GM21576 (cell line): ENCODE data around the gene BABAM2.

ENCODE experiments used
- ATAC-seq: cut with Tn5 transposase; IDR thresholded peaks from one replicate; pipeline ENCODE4 v1.9.1; 2021; ENCODE audit warnings: mild to moderate bottlenecking, moderate library complexity; ENCODE audit not compliant: unreplicated experiment

Gene BABAM2

DNA sequence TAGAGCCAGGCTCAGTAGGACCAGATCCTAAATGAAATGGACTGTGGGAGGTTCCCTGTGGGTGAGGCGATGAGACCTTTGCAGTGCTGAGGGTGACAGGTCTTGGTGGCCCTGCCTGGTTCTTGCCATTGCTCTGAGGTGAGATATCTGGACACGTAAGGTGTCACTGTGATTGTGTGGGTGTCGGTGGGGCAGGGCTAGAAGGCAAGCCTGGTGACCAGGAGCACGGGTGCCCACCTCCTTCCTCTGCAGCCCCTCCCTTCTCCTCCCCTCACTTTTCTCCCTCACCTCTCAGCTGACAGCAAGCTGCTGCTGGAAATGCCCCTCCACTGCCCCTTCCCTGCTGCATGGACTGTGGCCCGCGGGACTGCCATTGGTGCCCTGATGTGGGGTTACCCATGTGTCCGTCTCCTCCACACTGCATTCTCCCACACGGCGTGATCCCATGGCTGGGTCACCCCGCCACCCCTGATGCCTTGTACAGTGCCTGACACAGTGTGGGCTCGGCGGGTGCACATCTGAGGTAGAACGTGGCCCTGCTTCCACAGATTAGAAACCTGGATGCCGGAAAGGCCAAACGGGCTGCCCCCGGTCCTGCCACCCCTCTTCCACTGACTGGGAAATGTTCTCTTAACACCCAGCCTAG is 446.6 kb downstream of the BABAM2 start:
- ATAC-seq = no peak

DNA sequence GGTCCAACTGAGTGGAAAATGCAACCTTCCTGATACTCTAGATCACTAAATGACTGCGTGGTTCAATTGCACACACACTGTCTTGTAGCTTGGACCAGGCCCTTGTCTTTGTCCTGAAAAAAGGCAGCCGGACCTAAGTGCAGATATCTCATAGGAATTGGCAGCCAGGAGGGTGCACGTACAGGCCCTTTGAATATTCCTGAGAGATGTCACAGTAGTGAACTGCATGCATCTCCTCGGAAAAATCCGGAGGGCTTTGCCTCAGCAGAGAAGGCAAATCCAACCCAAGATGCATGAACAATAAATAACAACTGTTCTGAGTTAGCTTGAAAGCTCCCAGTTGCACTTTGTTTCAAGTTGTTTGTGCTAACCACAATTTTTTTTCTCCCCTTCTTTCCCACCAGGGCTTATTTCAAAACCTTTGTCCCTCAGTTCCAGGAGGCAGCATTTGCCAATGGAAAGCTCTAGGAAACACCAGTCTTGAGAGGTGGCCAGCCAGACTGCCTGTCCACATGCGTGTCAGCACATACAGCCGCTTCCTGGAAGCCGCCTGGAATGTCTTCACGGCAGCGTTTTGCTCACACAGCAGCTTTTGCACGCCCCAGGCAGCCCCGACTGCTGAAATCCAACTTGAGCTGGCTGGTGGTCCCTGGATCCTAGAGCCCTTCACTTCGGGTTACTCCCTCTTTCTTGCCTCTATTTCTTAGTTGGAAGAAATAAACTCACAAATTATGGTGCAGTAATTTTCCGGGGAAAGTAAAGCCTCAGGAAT is 447.7 kb downstream of the BABAM2 start:
- ATAC-seq = no peak

DNA sequence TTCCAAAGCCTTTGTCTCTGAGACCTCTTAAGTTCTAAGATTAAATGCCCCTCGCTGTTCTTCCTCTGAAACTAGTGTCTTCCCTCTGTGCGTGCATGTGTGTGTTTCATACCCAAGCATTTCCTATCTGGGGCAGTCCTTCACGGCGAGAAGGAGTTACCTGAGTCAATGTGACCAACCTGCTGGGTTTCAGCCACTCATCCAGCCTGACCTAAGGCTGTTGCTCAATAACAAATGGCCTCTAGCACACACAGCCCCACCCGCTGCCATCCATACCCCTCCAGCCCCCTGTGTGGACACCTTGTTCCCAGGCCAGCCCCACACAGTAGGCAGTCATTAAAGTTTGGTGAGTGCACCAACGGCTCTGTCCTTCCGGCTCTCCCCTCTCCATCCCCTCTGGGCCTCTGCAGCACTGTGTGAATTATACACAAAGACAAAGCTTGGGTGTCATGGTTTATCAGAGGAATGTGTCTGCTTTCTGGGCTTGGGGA is 448.3 kb downstream of the BABAM2 start:
- no peak for ATAC-seq

DNA sequence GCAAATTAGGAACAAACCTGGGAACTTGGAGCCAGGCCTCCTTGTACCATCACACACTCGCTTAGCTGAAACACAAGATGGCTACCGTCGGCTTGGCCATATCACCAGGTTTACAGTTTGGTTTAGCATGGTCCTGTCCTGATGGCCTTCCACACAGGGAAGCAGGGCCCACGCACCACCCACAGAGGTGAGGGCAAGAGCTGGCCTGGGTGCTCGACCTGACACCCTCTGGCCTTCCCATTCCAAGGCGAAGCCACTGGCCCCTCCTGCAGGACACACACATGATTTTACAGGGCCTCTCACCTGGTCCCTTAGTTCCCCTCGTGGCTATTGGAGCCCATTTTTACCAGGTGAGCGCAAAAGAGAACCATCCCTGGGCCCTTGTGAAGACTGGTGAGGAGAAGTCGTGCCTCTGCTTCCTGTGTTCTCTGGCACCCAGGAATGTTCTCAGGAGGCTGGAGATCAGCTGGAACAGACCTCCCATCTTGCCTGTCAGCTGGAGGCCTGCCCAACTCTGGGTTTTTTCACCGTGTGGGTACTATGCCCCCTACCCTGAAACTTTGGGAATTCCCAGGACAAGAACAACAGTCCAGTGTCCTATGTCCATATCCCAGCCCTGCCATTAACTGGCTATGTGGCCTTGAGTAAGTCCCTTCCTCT is 449.1 kb downstream of the BABAM2 start:
- no peak for ATAC-seq

DNA sequence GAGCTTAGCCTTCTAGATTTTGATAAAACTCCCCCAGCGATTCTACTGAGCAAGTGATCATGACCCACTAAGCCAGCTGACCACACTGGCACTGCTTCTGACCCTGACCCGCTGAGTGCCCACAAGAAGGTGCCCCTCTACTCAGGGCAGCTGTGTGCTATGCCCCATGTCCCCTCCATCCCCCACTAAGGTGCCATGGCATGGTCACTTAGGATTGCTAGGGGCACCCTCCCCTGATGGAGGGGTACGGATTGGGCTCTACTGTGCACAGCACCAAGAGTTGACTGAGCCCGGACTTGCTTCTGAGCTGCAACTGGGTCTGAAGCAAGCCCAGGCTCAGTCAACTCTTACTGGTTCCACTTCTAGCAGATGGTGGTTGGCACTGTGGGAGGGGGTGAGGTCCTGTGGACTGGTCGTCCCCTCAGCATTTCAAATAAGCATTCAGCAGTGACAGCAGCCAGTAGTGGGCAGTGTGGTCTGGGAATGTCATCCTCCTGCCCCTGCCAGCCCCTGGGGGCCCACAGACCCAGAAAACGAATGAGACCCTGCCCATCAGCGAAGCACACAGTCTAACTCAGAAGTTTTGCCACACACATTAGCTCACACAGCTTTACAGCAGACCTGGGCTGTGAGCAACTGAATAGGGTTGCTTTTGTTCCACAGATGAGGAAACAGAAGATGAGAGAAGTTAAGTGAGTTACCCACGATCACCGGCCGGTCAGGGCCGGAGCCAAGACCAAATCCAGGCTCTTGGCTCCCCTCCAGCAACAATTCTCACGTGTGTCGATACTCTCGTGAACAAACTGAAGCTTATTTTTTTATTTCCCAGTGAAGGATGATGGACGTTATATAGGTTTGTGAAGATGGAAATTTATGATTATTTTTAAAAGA is 450.0 kb downstream of the BABAM2 start:
- ATAC-seq = no peak

DNA sequence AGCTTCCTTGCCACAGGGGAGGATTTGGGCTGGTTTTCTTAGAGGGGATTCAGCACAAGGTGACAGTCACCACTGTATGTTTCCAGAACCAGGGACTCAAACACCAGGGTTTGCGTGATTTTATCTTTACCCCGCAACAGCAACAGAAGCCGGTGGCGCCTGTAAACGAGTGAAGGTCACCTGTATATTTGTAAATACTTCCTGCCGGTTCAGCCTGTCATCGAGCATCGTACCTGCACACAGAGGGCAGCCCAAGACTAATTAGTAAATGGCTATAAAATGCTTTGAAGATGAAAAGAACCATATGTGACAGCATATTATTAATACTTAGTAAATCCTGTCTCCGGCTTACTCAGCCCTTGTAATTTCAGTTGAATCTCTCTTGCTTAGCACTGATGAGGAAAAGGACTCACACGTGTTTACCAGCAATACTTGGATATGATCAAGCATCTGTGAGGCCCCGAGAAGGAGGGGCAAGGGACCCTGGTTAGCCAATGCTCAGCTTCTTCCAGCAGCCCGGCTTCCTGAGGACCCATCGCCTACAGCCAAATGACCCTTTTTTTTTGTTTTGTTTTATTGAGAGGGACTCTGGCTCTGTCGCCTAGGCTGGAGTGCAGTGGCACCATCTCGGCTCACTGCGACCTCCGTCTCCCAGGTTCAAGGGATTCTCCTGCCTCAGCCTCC is 450.8 kb downstream of the BABAM2 start:
- no peak for ATAC-seq

DNA sequence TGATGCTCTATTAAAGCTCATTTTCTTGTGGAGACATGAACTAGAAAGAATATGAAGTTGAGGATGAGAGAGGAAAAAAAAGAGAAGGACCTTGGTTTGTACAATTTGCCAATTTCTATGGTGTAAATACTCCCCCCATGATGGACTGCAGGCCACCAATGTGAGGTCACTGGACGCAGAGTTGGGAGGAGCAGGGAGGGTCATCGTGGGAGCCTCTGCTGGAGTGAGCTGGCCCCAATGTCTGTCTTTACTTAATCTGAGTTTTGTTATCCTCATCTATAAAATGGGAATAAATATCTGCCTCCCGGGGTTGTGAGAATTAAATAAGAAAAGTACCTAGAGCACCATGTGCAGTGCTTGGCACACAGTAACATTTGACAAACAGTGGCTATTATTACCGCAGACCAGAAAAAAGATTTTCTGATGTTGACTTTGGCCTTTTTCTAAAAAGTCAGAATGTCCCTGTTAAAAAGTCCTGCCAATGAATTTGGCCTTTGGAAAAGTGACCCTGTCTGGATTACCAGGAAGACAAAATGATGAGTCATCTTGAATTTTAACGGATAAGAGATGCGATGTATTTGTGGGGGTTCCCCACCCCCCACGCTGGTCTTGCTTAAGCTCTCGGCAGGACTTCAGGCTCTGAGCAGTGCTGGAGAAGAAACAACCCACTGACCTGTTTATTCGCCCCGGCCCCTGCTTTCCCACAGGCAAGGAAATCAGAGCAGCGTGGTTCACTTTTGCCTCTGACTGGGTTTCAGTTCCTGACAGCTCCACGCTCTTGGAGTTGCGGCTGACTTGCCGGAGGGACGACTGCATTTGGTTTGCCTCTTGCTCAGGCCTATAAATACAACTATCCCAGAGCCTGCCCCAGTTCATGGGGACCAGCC is 451.8 kb downstream of the BABAM2 start:
- no peak for ATAC-seq

DNA sequence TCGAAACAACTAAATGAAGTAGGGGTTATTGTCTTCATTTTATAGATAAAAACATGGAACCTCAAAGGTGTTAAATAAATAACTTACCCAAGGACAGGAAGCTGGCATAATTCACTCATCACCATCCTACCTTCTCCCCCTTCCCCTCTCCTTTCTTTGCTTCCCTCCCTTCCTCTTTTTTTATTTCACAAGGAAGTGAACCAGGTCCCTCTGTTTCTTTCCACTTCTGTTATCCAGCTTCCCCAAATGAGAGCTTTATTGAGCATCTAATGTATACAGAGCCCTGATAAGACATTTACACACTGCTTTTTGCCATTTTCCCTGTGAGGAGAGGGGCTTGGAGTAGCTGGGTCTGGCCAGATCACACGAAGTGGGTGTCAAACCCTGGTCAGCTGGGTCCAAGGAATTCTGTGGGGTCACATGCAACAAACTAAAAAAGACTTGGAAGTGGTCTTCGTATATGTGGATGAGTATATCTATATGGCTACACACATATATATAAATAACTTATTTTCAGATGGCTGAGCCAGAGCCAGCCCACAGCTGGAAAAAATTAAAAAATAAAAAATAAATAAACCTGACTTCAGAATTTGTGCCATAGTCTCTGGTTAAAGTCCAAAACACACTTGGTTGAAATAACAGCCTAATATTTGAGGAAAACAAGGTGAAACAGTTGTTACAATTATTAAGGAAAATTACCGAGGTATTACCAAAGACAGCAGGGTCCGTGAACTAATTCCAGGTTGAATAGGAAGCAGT is 452.8 kb downstream of the BABAM2 start:
- ATAC-seq = no peak

DNA sequence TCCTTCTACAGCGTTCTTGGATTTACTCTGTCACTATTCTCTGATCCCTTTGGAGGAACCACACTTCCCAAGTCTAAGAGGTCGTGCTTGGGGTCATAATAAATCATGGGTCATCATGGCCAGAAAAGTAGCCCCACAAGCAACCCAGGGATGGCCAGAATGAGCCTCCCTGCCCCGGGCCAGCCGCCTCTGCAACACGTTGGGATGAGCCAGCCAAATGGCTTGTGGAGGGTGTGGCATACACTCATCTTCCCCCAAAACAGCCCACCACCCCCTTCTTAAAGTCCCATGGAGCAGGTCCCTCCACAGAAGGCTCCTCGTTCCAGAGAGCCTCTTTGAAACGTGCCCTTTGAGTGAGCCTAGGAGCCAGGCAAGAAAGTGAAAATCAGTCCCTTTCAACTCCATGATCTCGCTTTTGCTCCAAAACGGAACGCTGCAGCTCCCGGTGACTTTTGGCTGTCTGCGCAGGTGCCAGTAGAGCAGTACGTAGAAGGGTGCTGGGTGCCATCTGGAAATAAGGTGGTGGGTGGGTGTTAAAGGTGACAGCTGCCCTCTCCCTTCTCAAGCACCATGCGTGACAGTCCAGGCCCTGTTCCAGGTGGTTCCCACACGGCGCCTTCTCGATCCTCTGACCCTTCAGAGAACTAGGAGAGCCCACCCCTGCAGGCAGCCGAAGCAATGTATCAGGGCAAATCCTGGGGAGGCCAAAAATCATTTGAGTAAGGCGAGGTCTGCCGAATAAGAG is 453.6 kb downstream of the BABAM2 start:
- ATAC-seq = no peak

DNA sequence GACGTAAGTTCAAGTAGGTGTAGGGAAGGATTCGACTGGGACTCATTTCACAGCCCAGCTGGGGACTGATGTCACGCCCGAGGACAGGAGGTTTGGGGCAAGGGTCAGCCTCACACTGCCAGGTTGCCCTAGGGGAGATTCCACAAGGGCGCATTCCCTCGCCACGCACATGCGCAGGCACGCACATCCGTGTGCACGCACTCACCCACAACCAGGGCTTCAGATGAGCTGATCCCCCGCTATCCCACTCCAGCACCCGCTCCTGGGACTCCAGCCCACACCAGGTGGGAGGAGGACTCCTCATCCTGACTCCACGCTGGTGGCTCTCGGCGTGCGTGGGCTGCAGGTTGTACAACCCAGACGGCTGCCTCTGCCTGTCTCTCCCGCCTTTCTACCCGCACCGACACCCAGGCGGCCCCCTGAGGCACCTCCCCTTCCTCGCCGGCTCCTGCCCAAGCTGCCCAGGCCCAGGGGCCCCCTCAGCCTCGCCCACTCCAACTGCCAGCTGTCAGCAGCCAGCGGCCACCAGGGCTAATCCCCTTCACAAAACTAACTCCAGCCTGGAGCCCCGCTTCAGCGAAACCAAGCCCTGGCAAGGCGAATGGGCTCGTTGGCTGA is 454.3 kb downstream of the BABAM2 start:
- ATAC-seq = no peak

DNA sequence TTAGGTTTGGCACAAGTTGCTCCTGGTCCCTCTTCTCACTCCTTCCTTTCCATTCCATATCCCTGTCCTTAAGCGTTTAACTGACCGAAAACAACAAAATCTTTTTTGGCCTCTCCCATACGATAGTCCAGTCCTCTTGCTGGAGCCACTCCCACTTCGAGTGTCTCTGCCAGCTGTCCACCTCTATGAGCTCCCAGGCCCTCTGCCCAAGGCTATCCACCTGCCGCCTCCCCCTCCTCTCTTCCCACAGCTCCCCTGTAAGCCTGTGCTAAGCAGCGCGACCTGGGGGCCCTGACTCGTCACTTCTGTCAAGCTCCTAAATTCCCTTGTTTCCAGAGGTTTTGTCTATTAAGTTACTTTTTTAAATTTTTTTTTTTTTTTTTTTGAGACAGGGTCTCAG is 455.1 kb downstream of the BABAM2 start:
- ATAC-seq = no peak

DNA sequence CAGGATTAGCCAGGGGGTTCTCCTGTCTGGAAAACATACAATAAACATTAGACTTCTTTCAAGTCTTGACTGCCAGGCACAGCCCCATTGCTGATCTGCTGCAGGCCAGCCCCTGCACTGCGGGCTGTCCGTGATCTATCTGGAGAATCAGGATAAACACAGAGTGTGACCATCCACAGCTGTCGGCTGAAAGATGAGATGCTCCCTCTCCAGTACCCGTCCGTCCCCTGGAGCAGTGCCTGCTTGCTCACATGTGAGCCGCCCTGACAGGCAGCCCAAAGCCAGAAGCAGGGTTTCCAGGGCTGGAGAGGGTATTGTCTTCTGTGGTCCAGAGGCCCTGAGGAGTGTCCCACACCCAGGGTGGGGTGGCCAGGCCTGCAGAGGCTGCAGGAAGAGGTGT is 456.1 kb downstream of the BABAM2 start:
- no peak for ATAC-seq

DNA sequence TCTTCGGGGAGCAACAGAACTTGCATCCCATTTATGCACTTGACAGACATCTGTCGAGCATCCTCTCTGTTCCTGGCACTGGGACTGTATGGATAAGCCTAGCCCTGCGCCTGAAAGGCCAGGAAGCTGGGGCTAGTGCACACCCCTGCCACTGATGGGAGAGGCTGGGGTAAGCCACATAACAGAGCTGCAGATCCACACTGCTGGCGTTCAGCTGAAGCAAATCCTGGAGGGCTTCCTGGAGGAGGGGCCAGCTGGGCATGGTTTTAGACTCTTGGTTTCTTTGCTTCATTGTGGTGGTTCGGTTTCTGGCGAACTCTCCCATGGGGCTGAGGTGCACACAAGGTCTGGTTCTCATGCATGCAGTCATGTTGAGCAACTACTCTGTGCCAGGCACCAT is 456.7 kb downstream of the BABAM2 start:
- ATAC-seq = no peak

DNA sequence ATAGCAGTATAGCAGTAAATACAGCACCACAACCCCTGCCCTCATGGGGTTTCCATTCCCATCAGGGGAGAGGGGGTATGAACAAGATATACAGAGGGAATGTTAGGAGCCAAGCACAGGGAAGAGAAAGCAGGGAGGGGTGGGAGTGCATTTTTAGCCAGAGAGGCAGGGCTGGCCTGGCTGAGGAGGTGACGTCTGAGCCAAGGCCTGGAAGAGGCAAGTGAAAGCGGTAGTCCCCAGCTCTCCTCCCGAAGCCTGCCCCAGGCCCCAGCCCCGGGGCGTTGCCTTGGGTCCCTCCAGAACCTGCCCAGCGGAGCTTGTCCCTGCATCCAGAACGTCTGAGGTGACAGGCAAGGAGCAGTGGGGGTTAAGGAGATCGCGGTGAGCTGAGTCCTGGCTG is 457.1 kb downstream of the BABAM2 start:
- ATAC-seq = no peak

DNA sequence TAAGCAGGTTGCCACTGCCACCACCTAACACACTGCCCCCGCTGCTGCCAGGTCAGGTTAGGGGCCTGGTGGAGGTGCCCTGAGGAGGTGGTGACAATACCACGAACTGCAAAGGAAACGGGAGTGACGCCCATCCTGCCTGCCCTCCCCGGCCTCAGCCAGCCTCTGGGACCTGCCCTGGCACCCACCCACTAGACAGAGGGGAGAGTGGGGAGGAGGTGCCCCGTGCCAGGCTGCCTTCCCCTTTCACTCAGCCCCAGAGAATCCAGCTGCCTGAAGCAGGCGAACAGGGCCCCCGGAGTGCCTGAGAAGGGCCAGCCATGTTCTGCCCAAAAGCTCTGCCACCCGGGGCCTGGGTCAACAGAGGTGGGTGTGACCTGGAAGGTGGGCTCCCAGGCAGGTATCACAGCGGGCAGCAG is 457.6 kb downstream of the BABAM2 start:
- no peak for ATAC-seq

DNA sequence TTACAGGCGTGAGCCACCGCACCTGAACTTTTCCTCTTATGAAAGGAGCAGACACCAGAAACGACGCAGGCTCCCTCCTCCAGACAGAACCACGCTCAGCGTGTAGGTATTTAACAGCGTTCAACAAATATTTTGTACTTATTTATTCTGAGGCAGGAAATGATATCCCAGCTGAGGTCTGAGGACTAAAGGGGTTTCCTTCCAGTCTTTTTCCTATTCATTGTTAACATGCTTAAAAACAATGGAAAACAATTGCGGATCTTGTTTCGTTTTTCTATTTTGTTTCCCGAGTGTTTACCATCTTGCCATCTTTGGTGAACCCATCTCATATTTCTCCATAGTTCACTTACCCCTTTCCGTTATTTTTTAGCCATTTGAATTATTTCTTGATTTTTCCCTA is 458.4 kb downstream of the BABAM2 start:
- no peak for ATAC-seq

DNA sequence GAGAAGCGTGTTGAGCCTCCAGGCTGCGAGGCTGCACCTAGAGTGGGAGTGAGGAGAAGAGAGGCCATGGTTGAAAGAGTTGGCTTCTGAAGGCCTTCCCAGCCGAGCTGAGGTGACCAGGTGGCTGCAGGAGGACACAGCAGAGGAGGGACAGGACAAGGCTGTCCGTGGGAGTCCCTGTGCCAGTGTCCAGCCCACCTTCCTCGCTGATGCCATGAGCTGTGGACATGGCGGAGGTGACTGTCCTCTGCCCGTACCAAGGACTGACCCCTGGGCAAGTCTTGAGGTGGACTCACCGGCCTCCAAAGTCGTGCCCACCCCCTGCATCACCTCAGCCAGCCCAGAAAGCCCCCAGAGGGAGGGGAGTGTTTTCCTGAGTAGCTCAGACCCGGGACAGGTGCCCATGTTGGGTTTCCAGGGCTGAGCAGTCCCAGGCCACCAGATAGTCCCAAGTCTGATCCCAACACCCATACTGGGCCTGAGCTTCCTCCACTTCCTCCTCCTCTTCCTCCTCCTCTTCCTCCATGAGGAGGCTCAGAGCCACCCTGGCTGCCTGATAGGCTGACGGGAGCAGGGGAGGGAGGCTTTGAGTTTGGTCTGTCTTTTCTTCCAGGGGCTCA is 459.1 kb downstream of the BABAM2 start:
- ATAC-seq = no peak
